ENCODE measurements around the gene COX20. TPM values are rescaled to one million over a fixed set of nuclear protein-coding genes. Genes with fewer than 3 reads are reported as not detected.

The COX20 gene
- total and polyA plus RNA-seq, 10 of the 15 experiments (the other 5 are each of a cell fraction or from before 2014, with no cell fraction given), result 22.8 to 112 (median 52.7) TPM

GRCh38 chr1:244796719-244797406 is 38.6 kb upstream of the COX20 start:
- no peak overlapping the region for H3K9ac ChIP-seq (ENCODE audit: control insufficient read depth, insufficient read depth, low read length)
- no peak for DNase-seq (ENCODE audit: low read depth, low spot score)
- H3K79me2 ChIP-seq (ENCODE audit: control insufficient read depth, insufficient read depth, low read length), result no peaks in the 10 kb centered on the region
- SMC1A ChIA-PET (ENCODE audit: uncharacterized antibody, unreplicated experiment), result interaction anchor here (0.7 to 4.9 kb wide), 7 partner anchors 17 to 289 kb away, joined by 3 to 46 read pairs (median 3); no protein-coding TSS in a partner anchor
- no peaks in the 10 kb centered on the region for H3K4me1 ChIP-seq (ENCODE audit: control insufficient read depth, insufficient read depth, low read length)
- no peak overlapping the region for H3K27ac ChIP-seq (ENCODE audit: control insufficient read depth, insufficient read depth)
- H3K4me3 ChIP-seq, result no peak overlapping the region
- no peak overlapping the region for H3K4me2 ChIP-seq (ENCODE audit: control insufficient read depth, insufficient read depth)
- H2AFZ ChIP-seq (ENCODE audit: control insufficient read depth, low read depth, low read length), result no peak overlapping the region
- intact Hi-C loops (cut with micrococcal nuclease; ENCODE audit: unreplicated experiment) (loop anchor here (1.0 to 5.0 kb wide), 2 partner anchors 194 to 325 kb away; no protein-coding TSS in a partner anchor), in situ Hi-C loops (cut with MboI) (loop anchor here (5.0 kb wide), 1 partner anchor 195 kb away; no protein-coding TSS in a partner anchor)
- TF ChIP-seq CREB1 (IDR thresholded peaks at IDR 0.05; ENCODE audit: low read depth), result no peak
- TF ChIP-seq CTCF (IDR thresholded peaks at IDR 0.05 in 2 of 3, conservative IDR thresholded peaks at IDR 0.05 in 1 of 3; ENCODE audit: control insufficient read depth in 2 of 3, extremely low read depth in 1 of 3, insufficient read depth in 1 of 3, low read depth in 3 of 3, low read length in 3 of 3), result peak; percentile 77 to 81 (median 80)
- peak in 1 of 2 experiments; percentile 15; a peak in 1 of 4 replicates for TF ChIP-seq BHLHE40 (IDR thresholded peaks at IDR 0.05; ENCODE audit: borderline replicate concordance in 1 of 2, low read depth in 2 of 2, low read length in 1 of 2)
- TF ChIP-seq EGR1 (IDR thresholded peaks at IDR 0.05; ENCODE audit: borderline replicate concordance in 1 of 2, low read depth in 2 of 2, low read length in 2 of 2), result no peak
- TF ChIP-seq SMC3 (IDR thresholded peaks at IDR 0.05; ENCODE audit: borderline replicate concordance, low read length), result peak; percentile 93
- peak; percentile 80 for TF ChIP-seq RAD21 (IDR thresholded peaks at IDR 0.05; ENCODE audit: insufficient read depth, low read depth, low read length)
- peak; percentile 51; the same call in 1 of the 2 replicates for TF ChIP-seq YY1 (IDR thresholded peaks at IDR 0.05; ENCODE audit: low read depth, low read length)
- H3K27me3 ChIP-seq (replicated peaks in 1 of 2; ENCODE audit: control insufficient read depth in 2 of 2, insufficient read depth in 2 of 2, low read length in 1 of 2), result no peaks in the 10 kb centered on the region; a peak in 1 of 4 replicates
- RAD21 ChIA-PET (ENCODE audit: unreplicated experiment), result interaction anchor here (1.1 to 4.1 kb wide), 6 partner anchors 188 to 1453 kb away, joined by 3 to 47 read pairs (median 4); no protein-coding TSS in a partner anchor
- no peaks in the 10 kb centered on the region for H3K9me3 ChIP-seq (replicated peaks; ENCODE audit: control insufficient read depth, insufficient read depth, low read length)
- peak; percentile 96 for FAIRE-seq
- CTCF ChIA-PET, result interaction anchor here (0.7 to 10.3 kb wide), 19 partner anchors 9 to 254 kb away, joined by 3 to 239 read pairs (median 4); no protein-coding TSS in a partner anchor
- no peaks in the 10 kb centered on the region for H3K36me3 ChIP-seq (ENCODE audit: control insufficient read depth in 2 of 2, insufficient read depth in 2 of 2, low read length in 1 of 2)
- peak; percentile 41 for ATAC-seq
- WGBS (ENCODE audit: insufficient coverage, insufficient replicate concordance, low lambda C conversion rate, missing lambda C conversion rate), result 38% methylated on average over 10 of the region's 10 CpGs
- BruUV-seq (replicated peaks), result no TSS peak
- POLR2A ChIA-PET, result interaction anchor here (0.7 kb wide), 1 partner anchor 62 kb away, joined by 5 read pairs; no protein-coding TSS in a partner anchor
- H4K20me1 ChIP-seq (ENCODE audit: control insufficient read depth, insufficient read depth), result no peaks in the 10 kb centered on the region
